Gastrocnemius medialis (tissue), 4 donors: ENCODE results near the gene ZEB1. TPM values are rescaled to one million over a fixed set of nuclear protein-coding genes. Genes with fewer than 3 reads are reported as not detected.

Experiments
- ATAC-seq, 2 donors: fragments of 150-250 bp; one replicate each; pipeline ENCODE4 v1.9.1; 2016
- DNase-seq, 2 donors: peaks; one replicate each; pipeline ENCODE4 v3.0.0-alpha.2; 2019
- H3K27ac ChIP-seq, 4 donors: fragments of 200-600 bp; sonication (generic); 1 replicate in 1 of 4; 2 replicates in 3 of 4; pipeline ENCODE4 v1.5.1; 2016 to 2018; ENCODE audit warnings: mild to moderate bottlenecking in 2 of 4, moderate library complexity in 1 of 4
- H3K27me3 ChIP-seq, 3 donors: fragments of 200-600 bp; sonication (generic) in 2 of 3; 1 replicate in 1 of 3; 2 replicates in 2 of 3; pipeline versions ENCODE4 v1.5.1 to v1.6.0; 2016 to 2019; ENCODE audit warnings: mild to moderate bottlenecking in 1 of 3, moderate library complexity in 1 of 3
- H3K36me3 ChIP-seq, 2 donors: fragments of 200-600 bp; sonication (generic) in 1 of 2; one replicate each; pipeline ENCODE4 v1.5.1; 2017 to 2018
- H3K4me1 ChIP-seq, 2 donors: fragments of 200-600 bp; sonication (generic) in 1 of 2; one replicate each; pipeline ENCODE4 v1.5.1; 2016 to 2017; ENCODE audit warnings: mild to moderate bottlenecking in 2 of 2
- H3K4me3 ChIP-seq, 4 donors: fragments of 200-600 bp; sonication (generic) in 3 of 4; 1 replicate in 1 of 4; 2 replicates in 3 of 4; pipeline ENCODE4 v1.5.1; 2016 to 2019; ENCODE audit warnings: mild to moderate bottlenecking in 2 of 4
- H3K9me3 ChIP-seq, 3 donors: fragments of 200-600 bp; sonication (generic) in 2 of 3; 1 replicate in 1 of 3; 2 replicates in 2 of 3; pipeline ENCODE4 v1.5.1; 2016 to 2019
- POLR2A ChIP-seq, 2 donors: fragments of 450-650 bp; IDR thresholded peaks; one replicate each; pipeline ENCODE4 v1.6.1; 2017; ENCODE audit warnings: antibody characterized with exemption in 2 of 2, mild to moderate bottlenecking in 2 of 2, moderate library complexity in 2 of 2
- in situ Hi-C, 4 donors: fragments of 200-750 bp; cut with MboI; loops; one replicate each; pipeline versions ENCODE4 v1.15.0 to v1.8.0; 2017; ENCODE audit warnings: low sequenced_read_pairs in 4 of 4
- intact Hi-C: fragments of 100-400 bp; cut with DNase I; formaldehyde crosslinking; loops from one replicate; pipeline ENCODE4 v1.15.1; 2023; ENCODE audit warnings: low total_unique reads
- total RNA-seq, 4 donors: library from RNA; depleted of rRNA; stranded (reverse); fragments of >200 nt; gene quantifications; one replicate each; pipeline versions ENCODE4 v1.1.0 to v1.2.3, GENCODE V29; 2016
- TF ChIP-seq, protein P1 (sequence below), 5 experiments: fragments of 450-650 bp in 3 of 5; fragments of 200-600 bp in 2 of 5; sonication (generic) in 2 of 5; IDR thresholded peaks in 4 of 5; conservative IDR thresholded peaks in 1 of 5; 1 replicate in 4 of 5; 2 replicates in 1 of 5; pipeline ENCODE4 v1.5.1; 2016 to 2019; ENCODE audit warnings: antibody characterized with exemption in 5 of 5, mild to moderate bottlenecking in 3 of 5, moderate library complexity in 3 of 5

Gene ZEB1
- total RNA-seq, 4 donors from 2014 or later: 67.4 to 175 (median 137) TPM

DNA sequence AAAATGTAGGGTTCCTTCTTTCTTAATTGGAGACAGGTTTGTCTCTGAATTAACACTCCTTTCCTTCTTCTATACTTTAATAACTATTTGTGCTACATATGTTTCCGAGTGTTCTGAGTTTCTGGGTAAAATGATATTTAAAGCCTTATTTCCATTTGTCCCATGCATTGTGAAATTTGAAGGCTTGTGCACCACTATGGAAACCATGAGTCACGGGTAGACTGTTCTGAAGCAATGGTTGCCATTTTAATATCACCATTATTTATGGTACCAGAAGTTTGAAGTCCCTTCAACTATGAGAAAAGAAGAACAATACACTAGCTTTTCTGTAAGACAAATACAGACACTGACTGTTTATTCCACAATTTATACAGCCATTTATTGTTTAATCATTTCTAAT is 44.7 kb upstream of the ZEB1 start:
- in situ Hi-C loops: no loop called here
- Histone ChIP-seq H3K4me1 (peaks cover 0 to 22% of the 10 kb centered on the region in 2 donors), H3K36me3 (no peaks in the 10 kb centered on the region)

DNA sequence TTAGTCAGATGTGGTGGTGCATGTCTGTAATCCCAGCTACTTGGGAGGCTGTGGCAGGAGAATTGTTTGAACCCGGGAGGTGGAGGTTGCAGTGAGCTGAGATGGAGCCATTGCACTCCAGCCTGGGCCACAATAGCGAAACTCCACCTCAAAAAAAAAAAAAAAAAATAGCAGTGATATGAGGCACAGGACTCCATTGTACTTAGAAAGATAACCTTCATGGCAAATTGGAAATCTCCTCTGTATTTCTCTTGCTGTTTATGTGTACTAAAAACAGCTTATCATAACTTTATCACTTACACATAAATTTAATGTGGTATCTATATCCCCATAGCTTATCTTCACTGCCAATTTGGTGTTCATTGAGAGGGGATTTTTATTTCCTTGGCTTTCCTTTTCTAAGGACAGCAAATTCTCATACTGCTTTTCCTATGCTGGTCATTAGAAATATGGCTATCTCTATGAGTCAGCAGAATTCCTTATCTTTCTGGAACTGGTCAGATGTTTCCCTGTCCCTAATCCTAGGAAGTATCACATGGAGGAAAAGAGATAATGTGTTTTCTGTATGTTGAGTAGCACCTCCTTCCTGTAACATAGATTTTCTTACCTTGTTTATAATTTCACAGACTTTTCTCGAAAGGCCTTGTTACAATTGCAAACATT is 40.6 kb upstream of the ZEB1 start:
- intact Hi-C loops (no loop called here), in situ Hi-C loops (no loop called here)
- Histone ChIP-seq H3K36me3 (no peaks in the 10 kb centered on the region), H3K27ac (no peak overlapping the region), H3K27me3 (no peaks in the 10 kb centered on the region), H3K9me3 (no peaks in the 10 kb centered on the region), H3K4me1 (no peaks in the 10 kb centered on the region), H3K4me3 (no peak overlapping the region)
- DNase-seq: no peak
- no peak for ATAC-seq
- TF ChIP-seq POLR2A (IDR thresholded peaks at IDR 0.05): no peak
- TF ChIP-seq, protein P1, sequence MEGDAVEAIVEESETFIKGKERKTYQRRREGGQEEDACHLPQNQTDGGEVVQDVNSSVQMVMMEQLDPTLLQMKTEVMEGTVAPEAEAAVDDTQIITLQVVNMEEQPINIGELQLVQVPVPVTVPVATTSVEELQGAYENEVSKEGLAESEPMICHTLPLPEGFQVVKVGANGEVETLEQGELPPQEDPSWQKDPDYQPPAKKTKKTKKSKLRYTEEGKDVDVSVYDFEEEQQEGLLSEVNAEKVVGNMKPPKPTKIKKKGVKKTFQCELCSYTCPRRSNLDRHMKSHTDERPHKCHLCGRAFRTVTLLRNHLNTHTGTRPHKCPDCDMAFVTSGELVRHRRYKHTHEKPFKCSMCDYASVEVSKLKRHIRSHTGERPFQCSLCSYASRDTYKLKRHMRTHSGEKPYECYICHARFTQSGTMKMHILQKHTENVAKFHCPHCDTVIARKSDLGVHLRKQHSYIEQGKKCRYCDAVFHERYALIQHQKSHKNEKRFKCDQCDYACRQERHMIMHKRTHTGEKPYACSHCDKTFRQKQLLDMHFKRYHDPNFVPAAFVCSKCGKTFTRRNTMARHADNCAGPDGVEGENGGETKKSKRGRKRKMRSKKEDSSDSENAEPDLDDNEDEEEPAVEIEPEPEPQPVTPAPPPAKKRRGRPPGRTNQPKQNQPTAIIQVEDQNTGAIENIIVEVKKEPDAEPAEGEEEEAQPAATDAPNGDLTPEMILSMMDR (IDR thresholded peaks at IDR 0.05 in 4 of 5, conservative IDR thresholded peaks at IDR 0.05 in 1 of 5): no peak

More for the DNA sequence above, 44.7 kb upstream of the ZEB1 start:
- H3K9me3 ChIP-seq: no peaks in the 10 kb centered on the region
- ATAC-seq (no peak), DNase-seq (no peak)
- H3K27ac ChIP-seq: no peak overlapping the region
- H3K4me3 ChIP-seq: no peak overlapping the region
- intact Hi-C loops: no loop called here
- no peaks in the 10 kb centered on the region for H3K27me3 ChIP-seq
- no peak for TF ChIP-seq POLR2A (IDR thresholded peaks at IDR 0.05)
- TF ChIP-seq, protein P1 (IDR thresholded peaks at IDR 0.05 in 4 of 5, conservative IDR thresholded peaks at IDR 0.05 in 1 of 5): no peak

DNA sequence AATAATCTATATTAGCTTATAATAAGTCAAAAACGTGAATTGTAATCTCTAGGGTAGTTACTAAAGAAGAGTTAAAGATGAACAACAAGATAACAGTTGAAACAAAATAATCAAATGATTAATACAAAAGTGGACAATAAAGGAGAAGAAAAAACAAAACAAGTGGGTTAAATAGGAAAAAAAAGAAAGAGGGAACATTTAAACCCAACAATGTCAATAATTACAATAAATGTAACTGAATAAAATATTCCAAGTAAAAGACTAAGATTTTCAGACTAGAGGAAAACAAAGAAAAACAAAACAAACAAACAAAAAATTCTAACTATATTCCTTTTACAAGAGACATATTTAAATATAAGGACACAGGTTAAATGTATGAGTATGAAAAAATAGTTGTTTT is 38.0 kb upstream of the ZEB1 start:
- ATAC-seq (no peak), DNase-seq (no peak)
- Histone ChIP-seq H3K9me3 (no peaks in the 10 kb centered on the region), H3K36me3 (no peaks in the 10 kb centered on the region), H3K4me3 (no peak overlapping the region), H3K4me1 (no peaks in the 10 kb centered on the region), H3K27ac (no peak overlapping the region), H3K27me3 (no peaks in the 10 kb centered on the region)
- TF ChIP-seq POLR2A (IDR thresholded peaks at IDR 0.05): no peak
- TF ChIP-seq, protein P1 (IDR thresholded peaks at IDR 0.05 in 4 of 5, conservative IDR thresholded peaks at IDR 0.05 in 1 of 5): no peak
- in situ Hi-C loops (no loop called here), intact Hi-C loops (no loop called here)

DNA sequence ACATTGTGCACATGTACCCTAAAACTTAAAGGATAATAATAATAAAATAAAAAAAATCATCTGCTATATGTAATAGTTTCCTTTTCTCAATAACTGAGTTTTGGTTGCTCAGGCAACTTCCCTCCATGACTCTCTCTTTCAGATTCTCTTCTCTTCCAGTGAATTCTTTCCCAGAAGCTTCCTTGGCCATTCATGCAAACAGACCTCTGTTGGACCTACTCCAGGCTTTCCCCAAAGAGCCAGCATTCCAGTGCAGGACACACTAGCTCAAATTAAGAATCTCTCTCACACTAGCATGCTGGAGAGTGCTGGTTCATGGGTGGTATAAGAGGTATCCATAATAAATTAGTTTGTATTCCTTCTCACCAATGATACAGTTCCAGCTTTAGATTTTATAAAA is 31.0 kb upstream of the ZEB1 start:
- H3K27me3 ChIP-seq: no peaks in the 10 kb centered on the region
- no peak overlapping the region for H3K27ac ChIP-seq
- in situ Hi-C loops: no loop called here
- ATAC-seq (no peak), DNase-seq (no peak)
- H3K36me3 ChIP-seq: no peaks in the 10 kb centered on the region
- TF ChIP-seq POLR2A (IDR thresholded peaks at IDR 0.05): no peak
- TF ChIP-seq, protein P1 (IDR thresholded peaks at IDR 0.05 in 4 of 5, conservative IDR thresholded peaks at IDR 0.05 in 1 of 5): no peak
- no peaks in the 10 kb centered on the region for H3K9me3 ChIP-seq
- no peaks in the 10 kb centered on the region for H3K4me1 ChIP-seq
- H3K4me3 ChIP-seq: no peak overlapping the region
- intact Hi-C loops: no loop called here

DNA sequence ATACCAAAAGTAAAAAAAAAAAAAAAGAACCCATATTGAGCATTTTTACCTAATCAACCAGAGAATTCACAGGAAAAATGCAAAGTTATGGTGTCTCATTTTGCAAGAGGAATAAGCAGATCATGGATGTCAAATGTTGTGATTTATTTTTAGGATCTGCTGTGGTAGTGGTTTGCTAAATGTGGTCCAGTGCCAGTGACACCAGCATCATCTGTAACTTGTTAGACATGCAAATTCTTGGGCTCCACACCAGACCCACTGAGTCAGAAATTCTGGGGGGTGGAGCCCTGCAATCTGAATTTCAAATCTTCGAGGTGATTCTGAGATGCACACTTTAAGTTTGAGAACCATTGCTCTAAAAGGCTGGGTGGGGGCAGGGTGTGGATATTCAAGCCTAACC is 30.1 kb upstream of the ZEB1 start:
- ATAC-seq: no peak
- no peaks in the 10 kb centered on the region for H3K27me3 ChIP-seq
- H3K27ac ChIP-seq: no peak overlapping the region
- TF ChIP-seq, protein P1 (IDR thresholded peaks at IDR 0.05 in 4 of 5, conservative IDR thresholded peaks at IDR 0.05 in 1 of 5): no peak
- no peak for TF ChIP-seq POLR2A (IDR thresholded peaks at IDR 0.05)
- no peaks in the 10 kb centered on the region for H3K4me1 ChIP-seq
- no peak for DNase-seq
- intact Hi-C loops: no loop called here
- no peak overlapping the region for H3K4me3 ChIP-seq
- H3K36me3 ChIP-seq: no peaks in the 10 kb centered on the region
- H3K9me3 ChIP-seq: no peaks in the 10 kb centered on the region
- in situ Hi-C loops: no loop called here
